Right ventricle myocardium inferior (tissue), 1 donor: ENCODE measurements around the gene KRT16. TPM values are rescaled to one million over a fixed set of nuclear protein-coding genes. Genes with fewer than 3 reads are reported as not detected.
A peak's percentile ranks its signal among the peaks of the same experiment; 100 is the strongest.
"Not testable (repeated sequence)": the region's sequence is repeated elsewhere in the genome, so short reads cannot be mapped to it uniquely, and the experiment has no call there.

Experiments used
- ATAC-seq: fragments of 200-7000 bp; cut with Tn5 transposase; one replicate; pipeline ENCODE4 v1.9.1; 2020; ENCODE audit warnings: mild to moderate bottlenecking, moderate library complexity
- DNase-seq: peaks from one replicate; pipeline ENCODE4 v3.0.0; 2021; ENCODE audit errors: missing footprints
- intact Hi-C: fragments of 100-400 bp; cut with DNase I; formaldehyde crosslinking; loops from one replicate; pipeline ENCODE4 v1.11.0; 2022
- total RNA-seq: library from RNA; stranded (reverse); fragmentation: NEBNext Ultra II Directional; extraction: Animal tissue kit (Norgen Biotek cat#: 25700); gene quantifications from one replicate; pipeline ENCODE4 v1.2.1, GENCODE V29; 2021
- donor health status: DM: no; HTN: yes; CAD: no; lungs with severe emphysema.

KRT16 gene
- total RNA-seq, 1 donor from 2014 or later, result not detected

GRCh38 chr17:41649923-41650519, 37.5 kb upstream of the KRT16 start:
- intact Hi-C loops, result loop anchor here (2.0 to 5.0 kb wide), 3 partner anchors 71 to 793 kb away; no protein-coding TSS in a partner anchor
- DNase-seq, result no peak
- ATAC-seq, result no peak

- intact Hi-C loops, result loop anchor here (1.0 to 5.0 kb wide), 5 partner anchors 19 to 791 kb away; no protein-coding TSS in a partner anchor
- ATAC-seq, result peak; percentile 95
- DNase-seq, result peak; percentile 93
Observed at GRCh38 chr17:41648411-41649195, 36.0 kb upstream of the KRT16 start.

GRCh38 chr17:41647940-41648410, 35.4 kb upstream of the KRT16 start:
- ATAC-seq, result peak; percentile 88
- intact Hi-C loops, result loop anchor here (1.0 to 5.0 kb wide), 5 partner anchors 19 to 791 kb away; no protein-coding TSS in a partner anchor
- peak; percentile 96 for DNase-seq

GRCh38 chr17:41647038-41647813, 34.7 kb upstream of the KRT16 start:
- intact Hi-C loops, result loop anchor here (5.0 kb wide), 2 partner anchors 740 to 790 kb away; no protein-coding TSS in a partner anchor
- no peak for ATAC-seq
- DNase-seq, result peak; percentile 7

GRCh38 chr17:41642252-41643156, 29.9 kb upstream of the KRT16 start:
- no peak for ATAC-seq
- DNase-seq, result peak; percentile 23
- intact Hi-C loops, result no loop called here

- DNase-seq, intact Hi-C loops, ATAC-seq: not testable (repeated sequence)
Observed at GRCh38 chr17:41640596-41640995, 28.0 kb upstream of the KRT16 start.

GRCh38 chr17:41639492-41640473, 27.2 kb upstream of the KRT16 start:
- intact Hi-C loops, result no loop called here
- ATAC-seq, result no peak
- DNase-seq, result no peak

- DNase-seq, result peak; percentile 11
- intact Hi-C loops, result no loop called here
- peak; percentile 37 for ATAC-seq
Observed at GRCh38 chr17:41638941-41639340, 26.4 kb upstream of the KRT16 start.

GRCh38 chr17:41638194-41638593, 25.6 kb upstream of the KRT16 start:
- ATAC-seq, result no peak
- intact Hi-C loops, result no loop called here
- no peak for DNase-seq

- intact Hi-C loops, result no loop called here
Observed at GRCh38 chr17:41636652-41637051, 24.1 kb upstream of the KRT16 start.

GRCh38 chr17:41635121-41636097, 22.8 kb upstream of the KRT16 start:
- intact Hi-C loops, result no loop called here
- ATAC-seq (peak; percentile 43), DNase-seq (no peak)

More at GRCh38 chr17:41636652-41637051, 24.1 kb upstream of the KRT16 start:
- no peak for DNase-seq
- no peak for ATAC-seq

- ATAC-seq (no peak), DNase-seq (no peak)
- intact Hi-C loops, result no loop called here
Observed at GRCh38 chr17:41634639-41635038, 22.1 kb upstream of the KRT16 start.

GRCh38 chr17:41633556-41634199, 21.1 kb upstream of the KRT16 start:
- no peak for ATAC-seq
- DNase-seq, result no peak
- intact Hi-C loops, result no loop called here

- ATAC-seq (no peak), DNase-seq (no peak)
- intact Hi-C loops, result no loop called here
Observed at GRCh38 chr17:41632482-41633105, 20.0 kb upstream of the KRT16 start.

GRCh38 chr17:41631898-41632285, 19.3 kb upstream of the KRT16 start:
- intact Hi-C loops, result no loop called here
- DNase-seq (no peak), ATAC-seq (no peak)
